ENCODE results near the gene ITGA2B. TPM values are rescaled to one million over a fixed set of nuclear protein-coding genes. Genes with fewer than 3 reads are reported as not detected.

ITGA2B gene
- polyA plus RNA-seq, 1 donor (not counting 4 experiments of a cell fraction or from before 2014, with no cell fraction given), result not detected

- no peaks in the 10 kb centered on the region for H3K9me1 ChIP-seq (ENCODE audit: control insufficient read depth, extremely low read depth, insufficient read depth, low read length)
- H2AFZ ChIP-seq (ENCODE audit: control insufficient read depth, low read length), result no peak overlapping the region
- H3K27me3 ChIP-seq (ENCODE audit: control insufficient read depth, extremely low read depth, insufficient read depth, low read length), result no peaks in the 10 kb centered on the region
- DNase-seq (ENCODE audit: low read depth, low spot score), result no peak
- H3K36me3 ChIP-seq (ENCODE audit: control insufficient read depth in 2 of 2, extremely low read depth in 1 of 2, insufficient read depth in 2 of 2, low read length in 2 of 2), result peaks cover 0 to 8% of the 10 kb centered on the region in 2 experiments
- no peak overlapping the region for H3K4me3 ChIP-seq (ENCODE audit: control insufficient read depth in 2 of 3, extremely low read depth in 1 of 3, insufficient read depth in 2 of 3, low read depth in 1 of 3, low read length in 3 of 3)
- no peak for FAIRE-seq
- no peak overlapping the region for H3K27ac ChIP-seq (ENCODE audit: control insufficient read depth, insufficient read depth, low read length)
- H3K4me2 ChIP-seq (ENCODE audit: control insufficient read depth, extremely low read depth, insufficient read depth, low read depth, low read length), result no peak overlapping the region
- peaks cover 22% of the 10 kb centered on the region for H3K79me2 ChIP-seq (ENCODE audit: control insufficient read depth, insufficient read depth, low read length)
- no peak for TF ChIP-seq CTCF (optimal IDR thresholded peaks at IDR 0.05 in 1 of 3, IDR thresholded peaks at IDR 0.05 in 1 of 3, conservative IDR thresholded peaks at IDR 0.05 in 1 of 3; ENCODE audit: extremely low read depth in 1 of 3, insufficient read depth in 2 of 3, low read length in 3 of 3)
- TF ChIP-seq EZH2 (IDR thresholded peaks at IDR 0.05; ENCODE audit: low read length), result no peak
- H4K20me1 ChIP-seq (ENCODE audit: control insufficient read depth, extremely low read depth, insufficient read depth, low read length), result no peaks in the 10 kb centered on the region
- no peaks in the 10 kb centered on the region for H3K9me3 ChIP-seq (ENCODE audit: control insufficient read depth, low read depth, low read length)
- H3K9ac ChIP-seq (ENCODE audit: control insufficient read depth, extremely low read depth, insufficient read depth, low read length), result no peak overlapping the region
- dilution Hi-C loops (cut with MboI; ENCODE audit: extremely low pct_ligation_motif_present, low sequenced_read_pairs), result no loop called here
- no peaks in the 10 kb centered on the region for H3K4me1 ChIP-seq (ENCODE audit: control insufficient read depth, extremely low read depth, insufficient read depth, low read length)
Measured at GRCh38 chr17:44438636-44439035, 49.2 kb upstream of the ITGA2B start.

GRCh38 chr17:44436336-44436735, 46.9 kb upstream of the ITGA2B start:
- Histone ChIP-seq H3K4me2 (ENCODE audit: control insufficient read depth, extremely low read depth, insufficient read depth, low read depth, low read length) (no peak overlapping the region), H2AFZ (ENCODE audit: control insufficient read depth, low read length) (no peak overlapping the region), H3K9ac (ENCODE audit: control insufficient read depth, extremely low read depth, insufficient read depth, low read length) (no peak overlapping the region), H3K36me3 (ENCODE audit: control insufficient read depth in 2 of 2, extremely low read depth in 1 of 2, insufficient read depth in 2 of 2, low read length in 2 of 2) (peaks cover 7 to 9% of the 10 kb centered on the region in 2 experiments), H4K20me1 (ENCODE audit: control insufficient read depth, extremely low read depth, insufficient read depth, low read length) (no peaks in the 10 kb centered on the region), H3K9me1 (ENCODE audit: control insufficient read depth, extremely low read depth, insufficient read depth, low read length) (no peaks in the 10 kb centered on the region), H3K79me2 (ENCODE audit: control insufficient read depth, insufficient read depth, low read length) (peaks cover 14% of the 10 kb centered on the region), H3K27ac (ENCODE audit: control insufficient read depth, insufficient read depth, low read length) (no peak overlapping the region), H3K27me3 (ENCODE audit: control insufficient read depth, extremely low read depth, insufficient read depth, low read length) (no peaks in the 10 kb centered on the region), H3K4me1 (ENCODE audit: control insufficient read depth, extremely low read depth, insufficient read depth, low read length) (no peaks in the 10 kb centered on the region), H3K9me3 (ENCODE audit: control insufficient read depth, low read depth, low read length) (no peaks in the 10 kb centered on the region), H3K4me3 (ENCODE audit: control insufficient read depth in 2 of 3, extremely low read depth in 1 of 3, insufficient read depth in 2 of 3, low read depth in 1 of 3, low read length in 3 of 3) (no peak overlapping the region)
- no peak for DNase-seq (ENCODE audit: low read depth, low spot score)
- dilution Hi-C loops (cut with MboI; ENCODE audit: extremely low pct_ligation_motif_present, low sequenced_read_pairs), result no loop called here
- no peak for FAIRE-seq
- TF ChIP-seq EZH2 (IDR thresholded peaks at IDR 0.05; ENCODE audit: low read length) (no peak), CTCF (optimal IDR thresholded peaks at IDR 0.05 in 1 of 3, IDR thresholded peaks at IDR 0.05 in 1 of 3, conservative IDR thresholded peaks at IDR 0.05 in 1 of 3; ENCODE audit: extremely low read depth in 1 of 3, insufficient read depth in 2 of 3, low read length in 3 of 3) (no peak)
